Osteocyte (in vitro differentiated cells): Measurements from ENCODE around the gene LLCFC1. TPM values are rescaled to one million over a fixed set of nuclear protein-coding genes. Genes with fewer than 3 reads are reported as not detected.

ENCODE experiments used
- DNase-seq: peaks from one replicate; pipeline ENCODE4 v3.0.0; 2021; ENCODE audit warnings: mixed read lengths; ENCODE audit not compliant: unreplicated experiment; ENCODE audit errors: extremely low spot score
- H3K27ac Mint-ChIP-seq: one replicate; pipeline ENCODE4 v1.8.0; 2021; ENCODE audit warnings: mild to moderate bottlenecking, mixed read lengths; ENCODE audit not compliant: unreplicated experiment
- H3K27me3 Mint-ChIP-seq: one replicate; pipeline ENCODE4 v1.8.0; 2021; ENCODE audit warnings: mixed read lengths; ENCODE audit not compliant: unreplicated experiment
- H3K36me3 Mint-ChIP-seq: one replicate; pipeline ENCODE4 v1.8.0; 2021; ENCODE audit warnings: mixed read lengths; ENCODE audit not compliant: unreplicated experiment
- H3K4me1 Mint-ChIP-seq: one replicate; pipeline ENCODE4 v1.8.0; 2021; ENCODE audit warnings: mixed read lengths; ENCODE audit not compliant: unreplicated experiment
- H3K4me3 Mint-ChIP-seq: one replicate; pipeline ENCODE4 v1.8.0; 2021; ENCODE audit warnings: mild to moderate bottlenecking, moderate library complexity, mixed read lengths; ENCODE audit not compliant: unreplicated experiment
- H3K9me3 Mint-ChIP-seq: one replicate; pipeline ENCODE4 v1.8.0; 2021; ENCODE audit warnings: mixed read lengths; ENCODE audit not compliant: unreplicated experiment
- CTCF ChIP-seq: fragments of 200-600 bp; sonication (generic); IDR thresholded peaks from 2 replicates; pipeline ENCODE4 v1.5.0; 2021; ENCODE audit warnings: antibody characterized with exemption, mild to moderate bottlenecking, moderate library complexity
- total RNA-seq: library from RNA; stranded (reverse); gene quantifications from 2 replicates; pipeline ENCODE4 v1.2.1, GENCODE V29; 2021

LLCFC1 gene
- total RNA-seq, 1 donor from 2014 or later: not detected

DNA sequence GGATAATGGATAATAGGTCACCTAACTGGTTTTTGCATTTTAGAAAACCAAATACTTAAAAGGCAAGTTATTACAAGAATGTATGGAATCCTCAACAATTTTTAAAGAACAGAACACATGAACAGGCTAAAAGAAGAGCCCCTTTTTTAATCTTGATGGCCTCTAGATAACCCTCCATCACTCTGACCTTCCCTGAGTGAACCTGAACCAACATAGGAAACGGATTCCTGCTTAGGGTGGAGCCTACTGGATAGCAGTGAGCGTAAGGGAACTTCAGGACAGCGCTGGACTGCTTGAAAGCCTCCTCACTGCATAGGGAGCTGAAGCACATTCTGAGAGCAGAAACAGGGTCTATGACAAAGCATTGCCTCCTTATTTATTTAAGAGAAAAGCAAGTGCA lies 26.2 kb upstream of the LLCFC1 start:
- Mint-ChIP-seq H3K4me1 (no peaks in the 10 kb centered on the region), H3K27me3 (peaks cover 2% of the 10 kb centered on the region), H3K4me3 (no peak overlapping the region), H3K36me3 (no peaks in the 10 kb centered on the region), H3K9me3 (no peaks in the 10 kb centered on the region), H3K27ac (no peak overlapping the region)
- TF ChIP-seq CTCF: no peak
- DNase-seq: no peak

GRCh38 chr7:142913566-142913965 lies 25.7 kb upstream of the LLCFC1 start:
- TF ChIP-seq CTCF: no peak
- H3K9me3 Mint-ChIP-seq: no peaks in the 10 kb centered on the region
- H3K27ac Mint-ChIP-seq: no peak overlapping the region
- no peaks in the 10 kb centered on the region for H3K4me1 Mint-ChIP-seq
- H3K36me3 Mint-ChIP-seq: no peaks in the 10 kb centered on the region
- no peak for DNase-seq
- H3K27me3 Mint-ChIP-seq: peaks cover 6% of the 10 kb centered on the region
- no peak overlapping the region for H3K4me3 Mint-ChIP-seq

- DNase-seq: no peak
- H3K27ac Mint-ChIP-seq: no peak overlapping the region
- peaks cover 7% of the 10 kb centered on the region for H3K27me3 Mint-ChIP-seq
- no peak for TF ChIP-seq CTCF
- H3K4me3 Mint-ChIP-seq: no peak overlapping the region
- H3K9me3 Mint-ChIP-seq: no peaks in the 10 kb centered on the region
- H3K4me1 Mint-ChIP-seq: no peaks in the 10 kb centered on the region
- no peaks in the 10 kb centered on the region for H3K36me3 Mint-ChIP-seq
Measured at GRCh38 chr7:142914121-142914520, 25.2 kb upstream of the LLCFC1 start.

GRCh38 chr7:142915315-142915714 lies 24.0 kb upstream of the LLCFC1 start:
- Mint-ChIP-seq H3K4me1 (no peaks in the 10 kb centered on the region), H3K4me3 (no peak overlapping the region), H3K9me3 (no peaks in the 10 kb centered on the region), H3K27me3 (peaks cover 7% of the 10 kb centered on the region), H3K27ac (no peak overlapping the region), H3K36me3 (no peaks in the 10 kb centered on the region)
- no peak for DNase-seq
- TF ChIP-seq CTCF: no peak

- Mint-ChIP-seq H3K27ac (no peak overlapping the region), H3K9me3 (no peaks in the 10 kb centered on the region), H3K36me3 (no peaks in the 10 kb centered on the region), H3K27me3 (peaks cover 7% of the 10 kb centered on the region), H3K4me1 (no peaks in the 10 kb centered on the region), H3K4me3 (no peak overlapping the region)
- no peak for DNase-seq
- TF ChIP-seq CTCF: no peak
Measured at GRCh38 chr7:142916508-142916907, 22.8 kb upstream of the LLCFC1 start.
